ENCODE results near the gene BPIFB6.
"Not testable (repeated sequence)": the region's sequence is repeated elsewhere in the genome, so short reads cannot be mapped to it uniquely, and the experiment has no call there.

The BPIFB6 gene

DNA sequence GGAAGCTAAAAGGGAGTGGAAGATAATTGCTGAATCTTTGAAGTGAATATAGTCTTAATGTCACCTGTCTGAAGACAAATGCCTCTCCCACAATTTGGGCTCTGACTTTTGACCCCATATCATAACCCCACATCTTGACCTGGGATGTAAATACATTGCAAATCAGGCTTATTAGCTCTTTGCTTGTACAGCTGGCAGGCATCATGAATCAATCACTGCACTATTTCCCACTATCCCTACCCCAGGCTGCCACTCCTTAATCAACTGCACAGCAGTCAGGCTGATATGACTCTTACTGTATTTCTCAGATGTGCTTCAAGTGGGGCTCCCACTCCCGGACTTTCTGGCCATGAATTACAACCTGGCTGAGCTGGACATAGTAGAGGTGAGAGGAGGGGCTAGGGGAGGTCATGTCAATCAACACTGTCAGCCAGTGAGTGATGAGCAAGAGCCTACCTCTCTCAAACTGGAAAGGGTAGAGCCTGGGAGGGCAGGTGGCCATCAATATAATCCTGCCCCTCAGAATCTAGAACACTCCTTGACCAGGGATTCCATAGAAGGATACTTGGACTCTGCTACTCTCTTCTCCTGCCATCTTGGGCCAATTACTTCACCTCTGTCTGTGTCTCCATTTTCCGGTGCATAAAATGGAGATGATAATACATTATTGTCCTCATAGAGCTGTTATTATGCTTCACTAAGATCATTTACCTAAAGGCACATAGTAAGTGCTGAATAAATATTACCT, 11.7 kb downstream of the BPIFB6 start:
- TF ChIP-seq, protein P1, sequence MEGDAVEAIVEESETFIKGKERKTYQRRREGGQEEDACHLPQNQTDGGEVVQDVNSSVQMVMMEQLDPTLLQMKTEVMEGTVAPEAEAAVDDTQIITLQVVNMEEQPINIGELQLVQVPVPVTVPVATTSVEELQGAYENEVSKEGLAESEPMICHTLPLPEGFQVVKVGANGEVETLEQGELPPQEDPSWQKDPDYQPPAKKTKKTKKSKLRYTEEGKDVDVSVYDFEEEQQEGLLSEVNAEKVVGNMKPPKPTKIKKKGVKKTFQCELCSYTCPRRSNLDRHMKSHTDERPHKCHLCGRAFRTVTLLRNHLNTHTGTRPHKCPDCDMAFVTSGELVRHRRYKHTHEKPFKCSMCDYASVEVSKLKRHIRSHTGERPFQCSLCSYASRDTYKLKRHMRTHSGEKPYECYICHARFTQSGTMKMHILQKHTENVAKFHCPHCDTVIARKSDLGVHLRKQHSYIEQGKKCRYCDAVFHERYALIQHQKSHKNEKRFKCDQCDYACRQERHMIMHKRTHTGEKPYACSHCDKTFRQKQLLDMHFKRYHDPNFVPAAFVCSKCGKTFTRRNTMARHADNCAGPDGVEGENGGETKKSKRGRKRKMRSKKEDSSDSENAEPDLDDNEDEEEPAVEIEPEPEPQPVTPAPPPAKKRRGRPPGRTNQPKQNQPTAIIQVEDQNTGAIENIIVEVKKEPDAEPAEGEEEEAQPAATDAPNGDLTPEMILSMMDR (IDR thresholded peaks at IDR 0.05; ENCODE audit: low read depth, low read length) = no peak

DNA sequence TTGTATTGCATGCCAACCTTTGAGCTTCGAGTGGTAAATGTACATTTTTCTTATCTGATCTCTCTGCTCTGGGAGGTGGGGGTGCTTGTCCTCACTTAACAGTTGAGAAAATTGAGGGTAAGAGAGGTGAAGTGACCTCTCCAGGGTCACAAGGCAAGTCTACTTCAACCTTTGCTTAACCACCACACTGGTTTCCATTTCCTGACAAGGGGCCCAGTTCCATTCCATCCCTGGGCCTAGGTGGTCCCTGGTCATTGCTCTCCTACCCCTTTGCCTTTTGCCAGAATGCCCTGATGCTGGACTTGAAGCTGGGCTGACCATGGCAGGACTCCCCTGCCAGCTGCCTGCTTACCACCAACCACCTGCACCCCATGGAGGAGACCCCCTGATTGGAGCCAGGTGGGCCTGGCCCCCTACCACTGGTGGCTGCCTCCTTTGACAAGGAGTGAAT, 12.3 kb downstream of the BPIFB6 start:
- no peak for DNase-seq (ENCODE audit: low read depth in 2 of 2)
- no peak overlapping the region for H3K4me3 ChIP-seq (replicated peaks in 1 of 2; ENCODE audit: low read depth in 2 of 2, low read length in 2 of 2)

More for the DNA sequence above, 11.7 kb downstream of the BPIFB6 start:
- DNase-seq (ENCODE audit: low read depth in 2 of 2) = no peak
- H3K4me3 ChIP-seq (replicated peaks in 1 of 2; ENCODE audit: low read depth in 2 of 2, low read length in 2 of 2) = no peak overlapping the region

DNA sequence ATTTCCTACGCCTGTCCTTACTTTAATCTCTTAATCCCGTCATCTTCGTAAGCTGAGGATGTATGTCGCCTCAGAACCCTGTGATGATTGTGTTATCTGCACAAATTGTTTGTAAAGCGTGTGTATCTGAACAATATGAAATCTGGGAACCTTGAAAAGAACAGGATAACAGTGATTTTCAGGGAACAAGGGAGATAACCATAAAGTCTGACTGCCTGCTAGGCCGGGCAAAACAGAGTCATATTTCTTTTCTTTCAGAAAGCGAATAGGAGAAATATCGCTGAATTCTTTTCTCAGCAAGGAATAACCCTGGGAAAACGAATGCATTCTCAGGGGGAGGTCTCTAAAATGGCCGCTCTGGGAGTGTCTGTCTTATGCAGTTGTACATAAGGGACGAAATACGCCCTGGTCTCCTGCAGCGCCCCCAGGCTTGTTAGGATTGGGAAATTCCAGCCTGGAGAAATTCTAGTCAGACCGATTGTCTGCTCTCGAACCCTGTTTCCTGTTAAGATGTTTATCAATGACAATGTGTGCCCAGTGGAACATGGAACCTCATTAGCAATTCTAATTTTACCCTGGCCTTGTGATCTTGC, 13.8 kb downstream of the BPIFB6 start:
- DNase-seq (ENCODE audit: low read depth in 2 of 2) = peak in 1 of 2 donors; percentile 1
- H3K4me3 ChIP-seq (replicated peaks in 1 of 2; ENCODE audit: low read depth in 2 of 2, low read length in 2 of 2) = not testable (repeated sequence)

More for the DNA sequence above, 12.3 kb downstream of the BPIFB6 start:
- TF ChIP-seq, protein P1 (IDR thresholded peaks at IDR 0.05; ENCODE audit: low read depth, low read length) = no peak

DNA sequence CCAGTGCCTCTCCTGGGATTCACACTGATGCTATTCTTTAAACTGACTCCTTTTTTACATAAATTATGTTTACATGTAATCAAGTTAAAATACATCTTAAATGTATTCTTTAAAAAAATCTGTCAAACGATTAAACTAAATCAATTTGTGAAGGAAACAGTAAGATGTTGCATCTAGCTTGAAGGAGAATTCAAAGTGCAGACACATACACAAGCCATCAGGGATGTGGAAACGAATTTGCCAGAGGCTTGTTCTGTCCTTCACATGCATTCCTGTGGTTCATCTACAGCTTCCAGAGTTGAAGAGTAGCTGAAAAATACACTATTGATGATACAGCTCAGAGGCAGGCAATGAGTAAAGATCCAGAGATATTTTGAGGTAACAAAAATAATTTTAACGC, 15.0 kb downstream of the BPIFB6 start:
- H3K4me3 ChIP-seq (replicated peaks in 1 of 2; ENCODE audit: low read depth in 2 of 2, low read length in 2 of 2) = no peak overlapping the region
- TF ChIP-seq, protein P1 (IDR thresholded peaks at IDR 0.05; ENCODE audit: low read depth, low read length) = no peak
- DNase-seq (ENCODE audit: low read depth in 2 of 2) = peak in 1 of 2 donors; percentile 2

DNA sequence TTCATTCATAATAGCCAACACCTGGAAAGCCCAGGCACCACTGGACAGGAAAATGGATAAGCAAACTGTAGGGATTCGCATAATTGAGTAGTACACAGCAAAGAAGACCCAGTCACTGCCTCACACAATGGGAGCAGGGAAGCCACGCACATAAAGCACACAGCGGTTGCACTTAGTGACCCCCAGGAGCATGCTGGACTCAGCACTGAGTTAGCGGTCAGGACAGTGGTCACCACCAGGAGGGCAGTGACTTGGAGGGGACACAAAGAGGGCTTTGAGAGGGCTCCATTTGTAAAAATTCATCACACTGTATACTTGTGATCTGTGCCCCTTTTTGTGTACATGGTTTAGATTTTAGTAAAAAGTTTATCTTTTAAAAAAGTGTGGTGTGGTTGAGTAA, 19.9 kb downstream of the BPIFB6 start:
- TF ChIP-seq, protein P1 (IDR thresholded peaks at IDR 0.05; ENCODE audit: low read depth, low read length) = no peak
- H3K4me3 ChIP-seq (replicated peaks in 1 of 2; ENCODE audit: low read depth in 2 of 2, low read length in 2 of 2) = no peak overlapping the region
- no peak for DNase-seq (ENCODE audit: low read depth in 2 of 2)

DNA sequence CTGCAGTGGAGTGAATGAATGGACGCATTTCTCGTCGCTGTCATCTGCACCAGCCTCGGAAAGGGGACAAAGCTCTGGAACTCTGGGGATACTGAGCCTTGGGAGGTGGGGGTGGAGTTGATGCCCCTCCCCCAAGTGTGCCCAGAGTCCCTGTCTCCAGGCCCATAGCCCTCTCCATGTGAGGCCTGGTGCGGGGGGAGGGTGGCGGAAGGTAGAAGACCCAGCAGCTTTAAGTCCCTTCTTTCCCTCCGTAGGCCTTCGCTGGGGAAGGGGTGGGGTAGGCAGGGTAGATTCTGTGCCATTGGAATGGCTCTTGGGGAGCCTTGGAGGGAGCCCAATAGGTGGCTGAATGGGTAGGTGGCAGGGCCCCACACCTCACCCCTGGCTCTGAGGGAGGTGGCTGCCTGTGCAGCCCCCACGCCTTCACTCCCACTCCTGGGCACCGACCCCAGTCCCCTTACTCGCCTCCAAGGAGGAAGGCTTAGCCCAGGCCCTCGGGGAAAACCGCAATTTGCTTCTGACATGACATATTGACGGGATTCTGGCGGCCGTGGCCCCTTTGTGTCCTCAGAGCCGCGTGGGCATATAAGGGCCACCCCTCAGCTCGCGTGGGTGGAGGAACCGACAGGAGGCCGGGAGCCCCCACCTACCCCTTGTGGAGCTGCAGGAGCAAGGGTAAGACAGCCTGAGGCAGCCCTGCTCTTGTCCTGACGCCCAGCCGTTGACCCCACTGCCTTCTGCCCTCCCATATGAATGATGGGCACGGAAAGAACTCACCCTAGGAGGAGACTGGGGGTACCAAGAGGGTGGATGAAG, 22.1 kb downstream of the BPIFB6 start, which contains the start of gene BPIFB3:
Gene BPIFB3, plus strand, starts transcription at position 613 of the 816 bp plus-strand sequence. CDS start 1,533 bp downstream, outside the sequence.
- TF ChIP-seq, protein P1 (IDR thresholded peaks at IDR 0.05; ENCODE audit: low read depth, low read length) = no peak
- no peak for DNase-seq (ENCODE audit: low read depth in 2 of 2)
- H3K4me3 ChIP-seq (replicated peaks in 1 of 2; ENCODE audit: low read depth in 2 of 2, low read length in 2 of 2) = no peak within 1 kb of the TSS

DNA sequence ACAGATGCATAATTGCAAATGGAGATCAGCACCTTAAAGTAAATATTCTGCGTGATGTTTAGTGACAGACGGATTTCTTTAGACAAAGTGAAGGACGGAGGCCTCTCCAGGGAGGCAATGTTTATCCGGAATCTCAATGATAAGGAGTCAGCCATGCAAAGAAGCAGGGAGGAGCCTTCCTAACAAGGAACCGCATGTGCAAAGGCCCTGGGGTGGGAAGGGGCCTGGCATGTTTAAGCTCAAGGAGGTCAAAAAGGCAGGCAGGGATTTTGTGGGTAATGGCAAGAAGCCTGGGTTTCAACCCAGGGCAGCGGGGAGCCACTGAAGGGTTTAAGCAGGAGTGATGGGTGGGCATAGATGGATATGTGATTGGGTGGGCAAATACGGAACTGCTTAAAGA, 22.9 kb downstream of the BPIFB6 start:
- no peak overlapping the region for H3K4me3 ChIP-seq (replicated peaks in 1 of 2; ENCODE audit: low read depth in 2 of 2, low read length in 2 of 2)
- TF ChIP-seq, protein P1 (IDR thresholded peaks at IDR 0.05; ENCODE audit: low read depth, low read length) = no peak
- DNase-seq (ENCODE audit: low read depth in 2 of 2) = no peak

Measured in cardiac fibroblast (primary cell).